ENCODE data around the gene CHMP4A. TPM values are rescaled to one million over a fixed set of nuclear protein-coding genes. Genes with fewer than 3 reads are reported as not detected.

CHMP4A gene
- total and polyA plus RNA-seq, 2 donors (not counting 1 experiment from before 2014, with no cell fraction given), result 91.2 to 103 TPM

GRCh38 chr14:24184104-24184970 lies 29.0 kb downstream of the CHMP4A start:
- intact Hi-C loops (cut with micrococcal nuclease), result no loop called here
- H3K79me2 ChIP-seq (ENCODE audit: control insufficient read depth, insufficient read depth, low read length), result peaks cover 34% of the 10 kb centered on the region
- Mint-ChIP-seq H3K4me1 (peaks cover 28% of the 10 kb centered on the region), H3K27ac (no peak overlapping the region), H3K4me3 (no peak overlapping the region), H3K27me3 (no peaks in the 10 kb centered on the region), H3K9me3 (ENCODE audit: insufficient read depth) (no peaks in the 10 kb centered on the region)
- peaks cover 14 to 17% of the 10 kb centered on the region in 2 donors for H3K4me1 ChIP-seq (ENCODE audit: control insufficient read depth in 2 of 2, insufficient read depth in 2 of 2, low read length in 2 of 2)
- no peak overlapping the region for H3K4me3 ChIP-seq (ENCODE audit: control extremely low read depth in 1 of 5, extremely low read depth in 1 of 5, insufficient read depth in 1 of 5, low read depth in 2 of 5, low read length in 4 of 5)
- WGBS (ENCODE audit: insufficient coverage), result 94% methylated on average over 18 of the region's 19 CpGs
- no peak overlapping the region for H2AFZ ChIP-seq (ENCODE audit: insufficient read depth, low read depth, low read length, poor library complexity, severe bottlenecking)
- no peak overlapping the region for H3K9ac ChIP-seq (ENCODE audit: low read length)
- no peak overlapping the region for H3K4me2 ChIP-seq (replicated peaks; ENCODE audit: low read depth, low read length, poor library complexity, severe bottlenecking)
- H3K27me3 ChIP-seq (replicated peaks in 1 of 4; ENCODE audit: control extremely low read depth in 1 of 4, control insufficient read depth in 3 of 4, insufficient read depth in 4 of 4, low read length in 3 of 4), result no peaks in the 10 kb centered on the region
- H4K20me1 ChIP-seq (ENCODE audit: control insufficient read depth, insufficient read depth, low read length, poor library complexity, severe bottlenecking), result no peaks in the 10 kb centered on the region
- no peak overlapping the region for H3K27ac ChIP-seq (ENCODE audit: low read length in 2 of 2)
- no peak for TF ChIP-seq CTCF (IDR thresholded peaks at IDR 0.05)
- ChIA-PET POLR2A (interaction anchor here (0.8 kb wide), 1 partner anchor 22 kb away, joined by 6 read pairs; no protein-coding TSS in a partner anchor), CTCF (interaction anchor here (0.5 kb wide), 1 partner anchor 58 kb away, joined by 3 read pairs; no protein-coding TSS in a partner anchor)
- ATAC-seq (ENCODE audit: low read depth) (no peak), DNase-seq (no peak)
- H3K9me3 ChIP-seq (ENCODE audit: control extremely low read depth in 1 of 3, control insufficient read depth in 2 of 3, insufficient read depth in 1 of 3, low read length in 2 of 3), result no peaks in the 10 kb centered on the region
- peaks cover 5 to 71% of the 10 kb centered on the region in 2 experiments for H3K36me3 ChIP-seq (replicated peaks in 1 of 2; ENCODE audit: control extremely low read depth in 1 of 2, control insufficient read depth in 1 of 2, extremely low read depth in 1 of 2, insufficient read depth in 2 of 2, low read length in 1 of 2)

GRCh38 chr14:24183014-24183481 lies 30.2 kb downstream of the CHMP4A start:
- no peaks in the 10 kb centered on the region for H3K9me3 ChIP-seq (ENCODE audit: control extremely low read depth in 1 of 3, control insufficient read depth in 2 of 3, insufficient read depth in 1 of 3, low read length in 2 of 3)
- no peak overlapping the region for H3K4me2 ChIP-seq (replicated peaks; ENCODE audit: low read depth, low read length, poor library complexity, severe bottlenecking)
- intact Hi-C loops (cut with micrococcal nuclease), result no loop called here
- peaks cover 33% of the 10 kb centered on the region for H3K79me2 ChIP-seq (ENCODE audit: control insufficient read depth, insufficient read depth, low read length)
- no peak for ATAC-seq (ENCODE audit: low read depth)
- TF ChIP-seq EZH2 (IDR thresholded peaks at IDR 0.05; ENCODE audit: borderline replicate concordance, insufficient read depth, low read depth, low read length, poor library complexity, severe bottlenecking) (no peak), CTCF (IDR thresholded peaks at IDR 0.05) (no peak)
- Mint-ChIP-seq H3K27me3 (no peaks in the 10 kb centered on the region), H3K4me3 (no peak overlapping the region), H3K4me1 (peaks cover 20% of the 10 kb centered on the region), H3K9me3 (ENCODE audit: insufficient read depth) (no peaks in the 10 kb centered on the region), H3K27ac (no peak overlapping the region)
- no peaks in the 10 kb centered on the region for H4K20me1 ChIP-seq (ENCODE audit: control insufficient read depth, insufficient read depth, low read length, poor library complexity, severe bottlenecking)
- H3K4me1 ChIP-seq (ENCODE audit: control insufficient read depth in 2 of 2, insufficient read depth in 2 of 2, low read length in 2 of 2), result peaks cover 9 to 10% of the 10 kb centered on the region in 2 donors
- POLR2A ChIA-PET, result no interaction called here
- H3K9ac ChIP-seq (ENCODE audit: low read length), result no peak overlapping the region
- CTCF ChIA-PET, result no interaction called here
- 99% methylated on average over 11 of the region's 15 CpGs for WGBS (ENCODE audit: insufficient coverage)
- H3K4me3 ChIP-seq (ENCODE audit: control extremely low read depth in 1 of 5, extremely low read depth in 1 of 5, insufficient read depth in 1 of 5, low read depth in 2 of 5, low read length in 4 of 5), result no peak overlapping the region
- no peaks in the 10 kb centered on the region for H3K27me3 ChIP-seq (replicated peaks in 1 of 4; ENCODE audit: control extremely low read depth in 1 of 4, control insufficient read depth in 3 of 4, insufficient read depth in 4 of 4, low read length in 3 of 4)
- no peak overlapping the region for H3K27ac ChIP-seq (ENCODE audit: low read length in 2 of 2)
- no peak overlapping the region for H2AFZ ChIP-seq (ENCODE audit: insufficient read depth, low read depth, low read length, poor library complexity, severe bottlenecking)
- no peak for DNase-seq
- H3K36me3 ChIP-seq (replicated peaks in 1 of 2; ENCODE audit: control extremely low read depth in 1 of 2, control insufficient read depth in 1 of 2, extremely low read depth in 1 of 2, insufficient read depth in 2 of 2, low read length in 1 of 2), result peaks cover 5 to 73% of the 10 kb centered on the region in 2 experiments

All from B cell (primary cell).